CD14-positive monocyte (primary cell): Measurements from ENCODE around the gene WDR49. TPM values are rescaled to one million over a fixed set of nuclear protein-coding genes. Genes with fewer than 3 reads are reported as not detected.

Experiments used
- DNase-seq, 3 donors: peaks; one replicate each; pipeline ENCODE4 v3.0.0-alpha.2; 2011 to 2022
- H2AFZ ChIP-seq: 2 replicates; pipeline ENCODE4 v1.6.0; 2012; ENCODE audit warnings: mild to moderate bottlenecking, low read depth, low read length, inconsistent platforms; ENCODE audit not compliant: insufficient read depth, poor library complexity, severe bottlenecking
- H3K27ac ChIP-seq, 2 donors: 1 replicate in 1 of 2; 2 replicates in 1 of 2; pipeline ENCODE4 v1.5.1; 2012 to 2013; ENCODE audit warnings: low read length in 2 of 2, control low read depth in 1 of 2, inconsistent platforms in 1 of 2, low read depth in 1 of 2, mild to moderate bottlenecking in 1 of 2
- H3K27me3 ChIP-seq, 2 donors: one replicate each; pipeline versions ENCODE4 v1.6.0 to v1.6.1; 2011 to 2013; ENCODE audit warnings: low read length in 2 of 2; ENCODE audit not compliant: control insufficient read depth in 2 of 2, insufficient read depth in 2 of 2
- H3K36me3 ChIP-seq, 2 donors: replicated peaks in 1 of 2; 1 replicate in 1 of 2; 2 replicates in 1 of 2; pipeline versions ENCODE4 v1.5.1 to v1.6.1; 2012 to 2013; ENCODE audit warnings: low read length in 2 of 2, control low read depth in 1 of 2, inconsistent platforms in 1 of 2, mild to moderate bottlenecking in 1 of 2; ENCODE audit not compliant: insufficient read depth in 2 of 2, control insufficient read depth in 1 of 2
- H3K4me1 ChIP-seq, 2 donors: 1 replicate in 1 of 2; 2 replicates in 1 of 2; pipeline versions ENCODE4 v1.5.1 to v1.6.1; 2012 to 2013; ENCODE audit warnings: low read length in 2 of 2, control low read depth in 1 of 2, inconsistent platforms in 1 of 2, mild to moderate bottlenecking in 1 of 2, moderate library complexity in 1 of 2; ENCODE audit not compliant: insufficient read depth in 2 of 2, control insufficient read depth in 1 of 2
- H3K4me2 ChIP-seq: replicated peaks from 2 replicates; pipeline ENCODE3; 2012; ENCODE audit warnings: low read length, moderate library complexity, mild to moderate bottlenecking; ENCODE audit not compliant: poor library complexity, severe bottlenecking; ENCODE audit errors: extremely low read depth
- H3K4me3 ChIP-seq, 3 experiments: fragments of 200-600 bp in 1 of 3; sonication (generic) in 1 of 3; replicated peaks in 1 of 3; 1 replicate in 2 of 3; 2 replicates in 1 of 3; pipeline ENCODE4 v1.5.1; 2011 to 2013; ENCODE audit warnings: low read length in 3 of 3, mild to moderate bottlenecking in 3 of 3, control low read depth in 2 of 3, low read depth in 2 of 3, inconsistent platforms in 1 of 3, moderate library complexity in 1 of 3
- H3K79me2 ChIP-seq: 2 replicates; pipeline ENCODE4 v1.6.0; 2012; ENCODE audit warnings: mild to moderate bottlenecking, control low read depth, inconsistent platforms, low read length, moderate library complexity; ENCODE audit not compliant: insufficient read depth
- H3K9ac ChIP-seq: 2 replicates; pipeline ENCODE4 v1.6.0; 2017; ENCODE audit warnings: low read length, mild to moderate bottlenecking; ENCODE audit not compliant: insufficient read depth, poor library complexity, severe bottlenecking
- H3K9me3 ChIP-seq, 2 donors: replicated peaks in 1 of 2; 1 replicate in 1 of 2; 2 replicates in 1 of 2; pipeline versions ENCODE4 v1.5.1 to v1.6.1; 2012 to 2013; ENCODE audit warnings: low read length in 2 of 2, control low read depth in 1 of 2; ENCODE audit not compliant: control insufficient read depth in 1 of 2, insufficient read depth in 1 of 2
- H4K20me1 ChIP-seq: 2 replicates; pipeline ENCODE4 v1.6.0; 2012; ENCODE audit warnings: mild to moderate bottlenecking, low read length, control low read depth, moderate library complexity; ENCODE audit not compliant: insufficient read depth
- H3K27ac Mint-ChIP-seq, 7 donors: one replicate each; pipeline ENCODE4 v1.8.0; 2020; ENCODE audit warnings: mild to moderate bottlenecking in 7 of 7, mixed read lengths in 7 of 7, moderate library complexity in 6 of 7, inconsistent platforms in 2 of 7
- H3K27me3 Mint-ChIP-seq, 3 donors: one replicate each; pipeline ENCODE4 v1.8.0; 2021 to 2022; ENCODE audit warnings: low read depth in 3 of 3, mild to moderate bottlenecking in 3 of 3, mixed read lengths in 3 of 3, moderate library complexity in 3 of 3, inconsistent platforms in 1 of 3
- H3K36me3 Mint-ChIP-seq, 2 donors: one replicate each; pipeline ENCODE4 v1.8.0; 2020; ENCODE audit warnings: mixed read lengths in 2 of 2, inconsistent platforms in 1 of 2, mild to moderate bottlenecking in 1 of 2
- H3K4me1 Mint-ChIP-seq: one replicate; pipeline ENCODE4 v1.8.0; 2020; ENCODE audit warnings: mild to moderate bottlenecking, mixed read lengths
- H3K4me3 Mint-ChIP-seq, 2 donors: one replicate each; pipeline ENCODE4 v1.8.0; 2020; ENCODE audit warnings: mild to moderate bottlenecking in 2 of 2, mixed read lengths in 2 of 2, moderate library complexity in 1 of 2
- H3K9me3 Mint-ChIP-seq, 7 donors: one replicate each; pipeline ENCODE4 v1.8.0; 2020 to 2022; ENCODE audit warnings: mixed read lengths in 7 of 7, mild to moderate bottlenecking in 6 of 7, moderate library complexity in 6 of 7, inconsistent platforms in 2 of 7
- CTCF ChIP-seq: fragments of 200-600 bp; IDR thresholded peaks from one replicate; pipeline ENCODE4 v1.8.0; 2022; ENCODE audit warnings: antibody characterized with exemption, mild to moderate bottlenecking
- WGBS: methylation state at CpG from one replicate; pipeline ENCODE4 v1.1.5; 2013; ENCODE audit warnings: missing lambda C conversion rate; ENCODE audit not compliant: insufficient coverage; 5-methylcytosine and 5-hydroxymethylcytosine counted together
- intact Hi-C, 2 donors: fragments of 100-400 bp; cut with micrococcal nuclease; formaldehyde crosslinking; loops; one replicate each; pipeline versions ENCODE4 v1.15.0 to v1.15.1; 2023
- polyA plus RNA-seq, 3 donors: library from polyadenylated mRNA; depleted of rRNA in 1 of 3; unstranded in 2 of 3; stranded (reverse) in 1 of 3; fragments of 300-500 nt in 2 of 3; fragments of >200 nt in 1 of 3; fragmentation: Illumina TruSeq in 2 of 3; gene quantifications; 1 replicate in 2 of 3; 2 replicates in 1 of 3; pipeline ENCODE4 v1.2.3, GENCODE V29; 2012 to 2021

WDR49 gene
- polyA plus RNA-seq, 3 donors = 1.1 to 5.0 (median 4.2) TPM

GRCh38 chr3:167606836-167607235 is 46.9 kb downstream of the WDR49 start:
- no peaks in the 10 kb centered on the region for H4K20me1 ChIP-seq
- peaks cover 0 to 1% (median 0%) of the 10 kb centered on the region in 7 donors for H3K9me3 Mint-ChIP-seq
- H3K27ac ChIP-seq = no peak overlapping the region
- no peak for DNase-seq
- WGBS = 100% methylated on average over 1 of the region's 3 CpGs
- no peaks in the 10 kb centered on the region for H3K9me3 ChIP-seq
- H3K4me3 ChIP-seq = no peak overlapping the region
- no peaks in the 10 kb centered on the region for H3K79me2 ChIP-seq
- no peaks in the 10 kb centered on the region for H3K27me3 Mint-ChIP-seq
- H2AFZ ChIP-seq = no peak overlapping the region
- H3K4me1 Mint-ChIP-seq = no peaks in the 10 kb centered on the region
- no peak for TF ChIP-seq CTCF
- H3K4me2 ChIP-seq = no peak overlapping the region
- no peak overlapping the region for H3K9ac ChIP-seq
- H3K4me1 ChIP-seq = no peaks in the 10 kb centered on the region
- H3K36me3 ChIP-seq = no peaks in the 10 kb centered on the region
- no peak overlapping the region for H3K4me3 Mint-ChIP-seq
- H3K36me3 Mint-ChIP-seq = peaks cover 9 to 10% of the 10 kb centered on the region in 2 donors
- intact Hi-C loops = no loop called here
- no peak overlapping the region for H3K27ac Mint-ChIP-seq
- no peaks in the 10 kb centered on the region for H3K27me3 ChIP-seq

DNA sequence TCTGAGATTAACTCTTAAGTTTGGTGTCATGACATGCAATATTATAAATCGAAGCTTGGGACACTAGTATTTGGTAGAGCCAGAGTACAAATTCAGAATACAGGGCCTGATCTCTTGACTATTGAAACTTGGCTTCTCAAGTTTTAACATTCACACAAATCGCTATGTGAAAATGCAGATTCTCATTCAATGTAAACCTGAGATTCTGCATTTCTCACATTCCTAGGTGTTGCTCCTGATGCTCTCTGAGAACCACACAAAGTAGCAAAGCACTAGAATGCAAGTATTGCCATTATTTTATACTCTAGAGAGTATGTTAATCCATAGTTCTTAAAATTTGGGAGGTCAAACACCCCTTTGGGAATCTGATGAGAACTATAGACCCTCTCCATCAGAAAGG is 47.9 kb downstream of the WDR49 start:
- Histone ChIP-seq H3K36me3 (no peaks in the 10 kb centered on the region), H4K20me1 (no peaks in the 10 kb centered on the region), H3K9me3 (no peaks in the 10 kb centered on the region), H3K4me2 (no peak overlapping the region), H3K9ac (no peak overlapping the region), H3K4me1 (no peaks in the 10 kb centered on the region), H3K27ac (no peak overlapping the region), H2AFZ (no peak overlapping the region), H3K27me3 (no peaks in the 10 kb centered on the region), H3K4me3 (no peak overlapping the region), H3K79me2 (no peaks in the 10 kb centered on the region)
- intact Hi-C loops = no loop called here
- TF ChIP-seq CTCF = no peak
- WGBS = no CpG with 5 or more reads among the region's 2 CpGs
- Mint-ChIP-seq H3K36me3 (peaks cover 14 to 15% of the 10 kb centered on the region in 2 donors), H3K27me3 (no peaks in the 10 kb centered on the region), H3K4me1 (no peaks in the 10 kb centered on the region), H3K4me3 (no peak overlapping the region), H3K9me3 (peaks cover 0 to 2% (median 0%) of the 10 kb centered on the region in 7 donors), H3K27ac (no peak overlapping the region)
- DNase-seq = no peak
